GM12892 (cell line): ENCODE data around the gene LAMB1.

Experiments
- POLR2A ChIP-seq: IDR thresholded peaks from 2 replicates; pipeline ENCODE4 v1.6.1; 2011; ENCODE audit warnings: low read depth, low read length, control low read depth
- POLR2AphosphoS5 ChIP-seq: IDR thresholded peaks from 2 replicates; pipeline ENCODE4 v1.6.1; 2011; ENCODE audit warnings: low read depth, low read length, control low read depth

GRCh38 chr7:107999779-108000560 lies 3.0 kb downstream of the LAMB1 start:
- TF ChIP-seq POLR2A (no peak), POLR2AphosphoS5 (no peak)
